Adipose tissue (tissue), 3 donors: Measurements from ENCODE around the gene ZMAT5. TPM values are rescaled to one million over a fixed set of nuclear protein-coding genes. Genes with fewer than 3 reads are reported as not detected.

Experiments
- H3K27ac ChIP-seq: one replicate; pipeline ENCODE4 v1.5.1; 2013; ENCODE audit warnings: low read depth, low read length
- WGBS, 3 donors: extraction: QIAGEN DNeasy Blood & Tissue Kit; methylation state at CpG; one replicate each; pipeline ENCODE4 v1.1.7; 2013; 5-methylcytosine and 5-hydroxymethylcytosine counted together
- polyA plus RNA-seq, 3 donors: library from polyadenylated mRNA; stranded (reverse); fragments of 200-250 nt; gene quantifications; one replicate each; pipeline ENCODE4 v1.2.3, GENCODE V29; 2013
- donor health status: healthy with polysubstance abuse.
- donor health status: Bipolar disorder and iron deficiency.
- donor health status: healthy.

Gene ZMAT5
- polyA plus RNA-seq, 3 donors: 15.2 to 22.6 (median 16.4) TPM

GRCh38 chr22:29738118-29738815 is 28.5 kb downstream of the ZMAT5 start:
- no peak overlapping the region for H3K27ac ChIP-seq
- 79 to 90% (median 87%) methylated on average over 14 to 15 of the region's 15 CpGs for WGBS, 3 donors

GRCh38 chr22:29737251-29738117 is 29.3 kb downstream of the ZMAT5 start:
- no peak overlapping the region for H3K27ac ChIP-seq
- WGBS, 3 donors: 86 to 92% (median 87%) methylated on average over 18 to 22 of the region's 22 CpGs

- no peak overlapping the region for H3K27ac ChIP-seq
- WGBS, 3 donors: 59 to 88% (median 81%) methylated on average over 1 of the region's 1 CpG
Measured at GRCh38 chr22:29735416-29735815, 31.4 kb downstream of the ZMAT5 start.

GRCh38 chr22:29734838-29735237 is 32.0 kb downstream of the ZMAT5 start:
- H3K27ac ChIP-seq: no peak overlapping the region
- 73 to 86% (median 80%) methylated on average over 9 of the region's 9 CpGs for WGBS, 3 donors

- H3K27ac ChIP-seq: no peak overlapping the region
- 76 to 93% (median 79%) methylated on average over 8 of the region's 8 CpGs for WGBS, 3 donors
Measured at GRCh38 chr22:29734406-29734805, 32.4 kb downstream of the ZMAT5 start.

GRCh38 chr22:29733362-29734201 is 33.2 kb downstream of the ZMAT5 start:
- H3K27ac ChIP-seq: no peak overlapping the region
- 47 to 66% (median 56%) methylated on average over 19 of the region's 19 CpGs for WGBS, 3 donors

GRCh38 chr22:29732883-29733282 is 33.9 kb downstream of the ZMAT5 start:
- WGBS, 3 donors: 78 to 93% (median 79%) methylated on average over 6 of the region's 6 CpGs
- no peak overlapping the region for H3K27ac ChIP-seq

GRCh38 chr22:29731058-29731850 is 35.6 kb downstream of the ZMAT5 start:
- WGBS, 3 donors: 85 to 88% (median 85%) methylated on average over 18 of the region's 18 CpGs

GRCh38 chr22:29729161-29729560 is 37.6 kb downstream of the ZMAT5 start:
- no peak overlapping the region for H3K27ac ChIP-seq
- WGBS, 3 donors: 93 to 96% (median 95%) methylated on average over 19 to 20 of the region's 20 CpGs

More at GRCh38 chr22:29731058-29731850, 35.6 kb downstream of the ZMAT5 start:
- no peak overlapping the region for H3K27ac ChIP-seq

- WGBS, 3 donors: 7 to 12% (median 7%) methylated on average over 12 to 17 of the region's 17 CpGs
- no peak overlapping the region for H3K27ac ChIP-seq
Measured at GRCh38 chr22:29727131-29727523, 39.7 kb downstream of the ZMAT5 start.

- WGBS, 3 donors: 35 to 49% (median 42%) methylated on average over 15 of the region's 15 CpGs
- no peak overlapping the region for H3K27ac ChIP-seq
Measured at GRCh38 chr22:29726512-29727130, 40.2 kb downstream of the ZMAT5 start.

- WGBS, 3 donors: 65 to 77% (median 71%) methylated on average over 7 of the region's 7 CpGs
Measured at GRCh38 chr22:29726106-29726505, 40.7 kb downstream of the ZMAT5 start.

GRCh38 chr22:29724843-29725242 is 42.0 kb downstream of the ZMAT5 start:
- no peak overlapping the region for H3K27ac ChIP-seq
- 67 to 72% (median 68%) methylated on average over 8 of the region's 8 CpGs for WGBS, 3 donors

More at GRCh38 chr22:29726106-29726505, 40.7 kb downstream of the ZMAT5 start:
- no peak overlapping the region for H3K27ac ChIP-seq

GRCh38 chr22:29723766-29724165 is 43.0 kb downstream of the ZMAT5 start:
- WGBS, 3 donors: 90 to 92% (median 91%) methylated on average over 9 to 10 of the region's 10 CpGs
- H3K27ac ChIP-seq: no peak overlapping the region

- no peak overlapping the region for H3K27ac ChIP-seq
- WGBS, 3 donors: 78 to 86% (median 84%) methylated on average over 16 of the region's 16 CpGs
Measured at GRCh38 chr22:29722587-29722986, 44.2 kb downstream of the ZMAT5 start.

- 72 to 78% (median 74%) methylated on average over 7 of the region's 7 CpGs for WGBS, 3 donors
- H3K27ac ChIP-seq: no peak overlapping the region
Measured at GRCh38 chr22:29722151-29722550, 44.7 kb downstream of the ZMAT5 start.

GRCh38 chr22:29720811-29721323 is 45.9 kb downstream of the ZMAT5 start:
- 5 to 6% (median 5%) methylated on average over 41 to 53 of the region's 53 CpGs for WGBS, 3 donors
- no peak overlapping the region for H3K27ac ChIP-seq
